Endothelial cell of umbilical vein (primary cell): ENCODE data around the gene SLC6A6. TPM values are rescaled to one million over a fixed set of nuclear protein-coding genes. Genes with fewer than 3 reads are reported as not detected.

Experiments
- BruUV-seq: library from RNA; stranded (reverse); fragments of 400-500 nt; replicated peaks from 2 replicates; lab custom pipeline; 2021; lab: Mats Ljungman, UMichigan
- CTCF ChIA-PET: fragments of 300-600, 350-600 bp; sonication (Branson Sonifier 250); formaldehyde crosslinking; loops from one replicate; lab custom pipeline; 2021; ENCODE audit warnings: antibody characterized with exemption, inconsistent platforms; lab: Charles Lee
- POLR2A ChIA-PET: fragments of 300-600, 350-600 bp; sonication (Branson Sonifier 250); formaldehyde crosslinking; loops from one replicate; lab custom pipeline; 2021; ENCODE audit warnings: antibody characterized with exemption, inconsistent platforms; lab: Charles Lee
- DNase-seq: peaks from one replicate; pipeline ENCODE4 v3.0.0-alpha.2; 2011; ENCODE audit warnings: low read depth, low spot score
- FAIRE-seq: peaks from 2 replicates; lab custom pipeline; 2011; peaks lifted over from hg19 to GRCh38; lab: Jason Lieb, UNC
- H2AFZ ChIP-seq: 2 replicates; pipeline ENCODE4 v1.6.0; 2012; ENCODE audit warnings: low read depth, low read length, control low read depth, inconsistent platforms
- H3K27ac ChIP-seq: 2 replicates; pipeline ENCODE4 v1.5.1; 2011; ENCODE audit warnings: low read depth, mild to moderate bottlenecking, control low read depth, low read length, moderate library complexity; ENCODE audit not compliant: insufficient read depth
- H3K27me3 ChIP-seq, 2 experiments: 2 replicates each; pipeline versions ENCODE4 v1.6.0 to v1.6.1; 2011; ENCODE audit warnings: low read length in 2 of 2, mixed read lengths in 1 of 2; ENCODE audit not compliant: control insufficient read depth in 2 of 2, insufficient read depth in 2 of 2
- H3K36me3 ChIP-seq, 2 experiments: 2 replicates in 1 of 2; 3 replicates in 1 of 2; pipeline ENCODE4 v1.5.1; 2011; ENCODE audit warnings: low read length in 2 of 2, mild to moderate bottlenecking in 1 of 2, moderate library complexity in 1 of 2; ENCODE audit not compliant: control insufficient read depth in 2 of 2, insufficient read depth in 2 of 2; ENCODE audit errors: extremely low read depth in 1 of 2
- H3K4me1 ChIP-seq: 3 replicates; pipeline ENCODE4 v1.5.1; 2011; ENCODE audit warnings: mild to moderate bottlenecking, low read length; ENCODE audit not compliant: control insufficient read depth, insufficient read depth; ENCODE audit errors: extremely low read depth
- H3K4me2 ChIP-seq: 2 replicates; pipeline ENCODE4 v1.6.1; 2011; ENCODE audit warnings: low read length, control low read depth, mixed read lengths; ENCODE audit not compliant: insufficient read depth
- H3K4me3 ChIP-seq, 3 experiments: fragments of 200-600 bp in 1 of 3; sonication (generic), shearing (Covaris generic) in 1 of 3; replicated peaks in 1 of 3; 2 replicates each; pipeline ENCODE4 v1.5.1; 2011 to 2016; ENCODE audit warnings: control low read depth in 3 of 3, low read length in 3 of 3, mild to moderate bottlenecking in 2 of 3, inconsistent platforms in 1 of 3, low read depth in 1 of 3, moderate library complexity in 1 of 3; ENCODE audit not compliant: insufficient read depth in 1 of 3
- H3K79me2 ChIP-seq: 2 replicates; pipeline ENCODE4 v1.6.0; 2012; ENCODE audit warnings: low read length, inconsistent platforms; ENCODE audit not compliant: control insufficient read depth, insufficient read depth
- H3K9ac ChIP-seq: replicated peaks from 2 replicates; pipeline ENCODE3; 2011; ENCODE audit warnings: low read length, control low read depth; ENCODE audit not compliant: insufficient read depth; ENCODE audit errors: extremely low read depth
- H3K9me1 ChIP-seq: replicated peaks from 3 replicates; pipeline ENCODE4 v1.6.0; 2011; ENCODE audit warnings: mild to moderate bottlenecking, low read length; ENCODE audit not compliant: control insufficient read depth, insufficient read depth; ENCODE audit errors: extremely low read depth
- H3K9me3 ChIP-seq: replicated peaks from 2 replicates; pipeline ENCODE4 v1.5.1; 2012; ENCODE audit warnings: low read length, inconsistent platforms; ENCODE audit not compliant: control insufficient read depth, insufficient read depth
- H4K20me1 ChIP-seq: replicated peaks from 2 replicates; pipeline ENCODE3; 2011; ENCODE audit warnings: mild to moderate bottlenecking, low read length; ENCODE audit not compliant: control insufficient read depth, insufficient read depth; ENCODE audit errors: extremely low read depth
- CTCF ChIP-seq, 2 donors: IDR thresholded peaks; 1 replicate in 1 of 2; 2 replicates in 1 of 2; pipeline ENCODE4 v1.5.1; 2011; ENCODE audit warnings: low read length in 2 of 2, mild to moderate bottlenecking in 2 of 2, moderate library complexity in 2 of 2, control low read depth in 1 of 2, inconsistent platforms in 1 of 2, low read depth in 1 of 2; ENCODE audit not compliant: insufficient read depth in 1 of 2; ENCODE audit errors: extremely low read depth in 1 of 2
- EZH2 ChIP-seq: IDR thresholded peaks from 2 replicates; pipeline ENCODE4 v1.6.1; 2012; ENCODE audit warnings: borderline replicate concordance, low read depth, mild to moderate bottlenecking, moderate library complexity, low read length, inconsistent platforms; ENCODE audit not compliant: severe bottlenecking
- FOS ChIP-seq: IDR thresholded peaks from 2 replicates; pipeline ENCODE4 v1.6.1; 2011; ENCODE audit warnings: mild to moderate bottlenecking, low read length, moderate library complexity, borderline replicate concordance; ENCODE audit not compliant: insufficient read depth
- GATA2 ChIP-seq: IDR thresholded peaks from 2 replicates; pipeline ENCODE4 v1.7.0; 2011; ENCODE audit warnings: low read depth, mild to moderate bottlenecking, moderate library complexity, mixed read lengths, low read length; ENCODE audit not compliant: insufficient read length, insufficient read depth
- JUN ChIP-seq: IDR thresholded peaks from 2 replicates; pipeline ENCODE4 v1.6.1; 2011; ENCODE audit warnings: borderline replicate concordance, low read depth; ENCODE audit not compliant: insufficient read length, insufficient read depth
- MAX ChIP-seq: IDR thresholded peaks from 2 replicates; pipeline ENCODE4 v1.6.1; 2011; ENCODE audit not compliant: insufficient read depth, insufficient read length
- MYC ChIP-seq: IDR thresholded peaks from one replicate; pipeline ENCODE4 v1.6.1; 2011; ENCODE audit warnings: mild to moderate bottlenecking, low read depth, low read length
- POLR2A ChIP-seq: IDR thresholded peaks from 2 replicates; pipeline ENCODE4 v1.6.1; 2012; ENCODE audit warnings: low read depth, mild to moderate bottlenecking, control low read depth, low read length
- POLR2AphosphoS5 ChIP-seq: IDR thresholded peaks from 2 replicates; pipeline ENCODE4 v1.6.1; 2012; ENCODE audit warnings: low read depth, mild to moderate bottlenecking, control low read depth, low read length, moderate library complexity; ENCODE audit not compliant: insufficient read depth
- dilution Hi-C: fragments of 300-500 bp; cut with MboI; formaldehyde crosslinking; loops from one replicate; pipeline ENCODE4 v1.15.0; 2019; ENCODE audit warnings: low sequenced_read_pairs; ENCODE audit not compliant: extremely low pct_ligation_motif_present
- intact Hi-C: fragments of 100-400 bp; cut with micrococcal nuclease; formaldehyde crosslinking; loops from one replicate; pipeline ENCODE4 v1.10.0; 2022
- polyA plus RNA-seq, 4 experiments: library from polyadenylated mRNA; depleted of rRNA in 3 of 4; stranded (reverse) in 3 of 4; unstranded in 1 of 4; fragments of >200 nt; gene quantifications; 2 replicates each; pipeline versions ENCODE4 v1.2.1 to v1.2.3, GENCODE V29; 2011 to 2012; ENCODE audit warnings: missing spikeins in 1 of 4
- total RNA-seq: library from RNA; stranded (reverse); gene quantifications from 2 replicates; pipeline ENCODE4 v1.2.3, GENCODE V29; 2021

Gene SLC6A6
- total and polyA plus RNA-seq, 2 donors (not counting 3 experiments of a cell fraction or from before 2014, with no cell fraction given), result 25.7 to 38.0 TPM

- FAIRE-seq (no peak), DNase-seq (no peak)
- H3K9me1 ChIP-seq, result no peaks in the 10 kb centered on the region
- no peaks in the 10 kb centered on the region for H3K36me3 ChIP-seq
- ChIA-PET CTCF (interaction anchor here (0.9 to 1.7 kb wide), 2 partner anchors 257 to 315 kb away, joined by 3 to 6 read pairs; no protein-coding TSS in a partner anchor), POLR2A (no interaction called here)
- H2AFZ ChIP-seq, result no peak overlapping the region
- no peaks in the 10 kb centered on the region for H3K27me3 ChIP-seq
- H3K9me3 ChIP-seq, result no peaks in the 10 kb centered on the region
- H3K4me3 ChIP-seq, result no peak overlapping the region
- no peaks in the 10 kb centered on the region for H4K20me1 ChIP-seq
- H3K4me2 ChIP-seq, result no peak overlapping the region
- dilution Hi-C loops (no loop called here), intact Hi-C loops (no loop called here)
- TF ChIP-seq MAX, result no peak
- no peak for TF ChIP-seq CTCF (IDR thresholded peaks at IDR 0.05; ENCODE audit: extremely low read depth in 1 of 2, insufficient read depth in 1 of 2, low read depth in 1 of 2, low read length in 2 of 2)
- no peaks in the 10 kb centered on the region for H3K4me1 ChIP-seq
- no peaks in the 10 kb centered on the region for H3K79me2 ChIP-seq
- no TSS peak for BruUV-seq
- no peak overlapping the region for H3K27ac ChIP-seq
- no peak overlapping the region for H3K9ac ChIP-seq
Observed at GRCh38 chr3:14518432-14518802, 116.0 kb downstream of the SLC6A6 start.

- Histone ChIP-seq H3K9me3 (no peaks in the 10 kb centered on the region), H4K20me1 (no peaks in the 10 kb centered on the region), H3K9ac (no peak overlapping the region), H3K27ac (no peak overlapping the region), H3K79me2 (no peaks in the 10 kb centered on the region), H3K4me3 (no peak overlapping the region), H2AFZ (no peak overlapping the region), H3K4me1 (no peaks in the 10 kb centered on the region), H3K4me2 (no peak overlapping the region), H3K36me3 (no peaks in the 10 kb centered on the region), H3K27me3 (no peaks in the 10 kb centered on the region), H3K9me1 (no peaks in the 10 kb centered on the region)
- FAIRE-seq, result no peak
- ChIA-PET POLR2A (no interaction called here), CTCF (interaction anchor here (0.9 to 1.7 kb wide), 3 partner anchors 10 to 316 kb away, joined by 3 to 6 read pairs (median 3); no protein-coding TSS in a partner anchor)
- dilution Hi-C loops, result no loop called here
- no peak for DNase-seq
- TF ChIP-seq EZH2 (no peak), CTCF (IDR thresholded peaks at IDR 0.05; ENCODE audit: extremely low read depth in 1 of 2, insufficient read depth in 1 of 2, low read depth in 1 of 2, low read length in 2 of 2) (no peak), GATA2 (no peak), FOS (no peak), MAX (no peak), MYC (no peak), JUN (no peak), POLR2A (no peak), POLR2AphosphoS5 (no peak)
- BruUV-seq, result no TSS peak
- intact Hi-C loops, result no loop called here
Observed at GRCh38 chr3:14518893-14519292, 116.5 kb downstream of the SLC6A6 start.
